ENCODE results near the gene POU3F4.

- no peak for TF ChIP-seq POLR2AphosphoS5 (IDR thresholded peaks at IDR 0.05; ENCODE audit: low read depth, low read length)
- no peak for TF ChIP-seq SIN3A (IDR thresholded peaks at IDR 0.05; ENCODE audit: borderline replicate concordance, insufficient read depth, low read length)
Measured at GRCh38 chrX:83521905-83522304, 13.8 kb downstream of the POU3F4 start.

All from PFSK-1 (cell line).